Breast epithelium (tissue), 3 donors: ENCODE measurements around the gene PLTP.

Experiments used
- CTCF ChIP-seq, 3 donors: fragments of 450-650 bp; IDR thresholded peaks; one replicate each; pipeline ENCODE4 v1.5.1; 2016 to 2017; ENCODE audit warnings: antibody characterized with exemption in 3 of 3, mild to moderate bottlenecking in 3 of 3, moderate library complexity in 3 of 3
- POLR2A ChIP-seq: fragments of 450-650 bp; IDR thresholded peaks from one replicate; pipeline ENCODE4 v1.6.1; 2016; ENCODE audit warnings: antibody characterized with exemption, mild to moderate bottlenecking, moderate library complexity

- TF ChIP-seq CTCF (IDR thresholded peaks at IDR 0.05) (no peak), POLR2A (no peak)
Measured at GRCh38 chr20:45947110-45947866, 35.3 kb upstream of the PLTP start.
